ENCODE data around the gene SLC22A23. TPM values are rescaled to one million over a fixed set of nuclear protein-coding genes. Genes with fewer than 3 reads are reported as not detected.

SLC22A23 gene
- polyA plus RNA-seq, 1 donor (not counting 4 experiments of a cell fraction or from before 2014, with no cell fraction given): 4.3 TPM

DNA sequence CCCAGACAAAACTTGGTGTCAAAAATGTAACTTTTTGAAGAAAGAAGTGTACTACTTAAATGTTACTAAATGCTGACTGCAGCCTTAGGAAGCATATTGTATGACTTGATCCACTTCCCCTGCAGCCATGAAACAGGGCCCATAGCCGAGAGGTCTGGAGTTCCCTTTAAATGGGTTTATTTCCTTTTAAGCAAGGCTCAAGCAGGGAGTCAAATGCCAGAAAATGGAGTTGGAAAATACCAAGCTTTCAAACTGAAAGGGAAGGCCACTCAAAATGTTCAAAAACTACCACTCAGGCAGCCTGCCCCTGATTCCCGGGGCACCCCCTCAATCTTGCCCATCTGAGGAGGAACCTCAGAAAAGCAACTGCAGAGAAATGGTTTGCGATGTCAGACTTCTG, 43.3 kb downstream of the SLC22A23 start:
- Histone ChIP-seq H3K79me2 (ENCODE audit: control insufficient read depth, insufficient read depth, low read length) (no peaks in the 10 kb centered on the region), H2AFZ (ENCODE audit: control insufficient read depth, low read length) (no peak overlapping the region), H3K9ac (ENCODE audit: control insufficient read depth, extremely low read depth, insufficient read depth, low read length) (no peak overlapping the region), H3K4me3 (ENCODE audit: control insufficient read depth in 2 of 3, extremely low read depth in 1 of 3, insufficient read depth in 2 of 3, low read depth in 1 of 3, low read length in 3 of 3) (no peak overlapping the region), H3K4me1 (ENCODE audit: control insufficient read depth, extremely low read depth, insufficient read depth, low read length) (peaks cover 6% of the 10 kb centered on the region), H3K9me1 (ENCODE audit: control insufficient read depth, extremely low read depth, insufficient read depth, low read length) (no peaks in the 10 kb centered on the region), H3K27ac (ENCODE audit: control insufficient read depth, insufficient read depth, low read length) (no peak overlapping the region), H3K9me3 (ENCODE audit: control insufficient read depth, low read depth, low read length) (no peaks in the 10 kb centered on the region), H3K4me2 (ENCODE audit: control insufficient read depth, extremely low read depth, insufficient read depth, low read depth, low read length) (no peak overlapping the region), H3K36me3 (ENCODE audit: control insufficient read depth in 2 of 2, extremely low read depth in 1 of 2, insufficient read depth in 2 of 2, low read length in 2 of 2) (no peaks in the 10 kb centered on the region), H4K20me1 (ENCODE audit: control insufficient read depth, extremely low read depth, insufficient read depth, low read length) (no peaks in the 10 kb centered on the region), H3K27me3 (ENCODE audit: control insufficient read depth, extremely low read depth, insufficient read depth, low read length) (no peaks in the 10 kb centered on the region)
- DNase-seq (ENCODE audit: low read depth, low spot score): no peak
- no peak for TF ChIP-seq EZH2 (IDR thresholded peaks at IDR 0.05; ENCODE audit: low read length)
- TF ChIP-seq, protein P1, sequence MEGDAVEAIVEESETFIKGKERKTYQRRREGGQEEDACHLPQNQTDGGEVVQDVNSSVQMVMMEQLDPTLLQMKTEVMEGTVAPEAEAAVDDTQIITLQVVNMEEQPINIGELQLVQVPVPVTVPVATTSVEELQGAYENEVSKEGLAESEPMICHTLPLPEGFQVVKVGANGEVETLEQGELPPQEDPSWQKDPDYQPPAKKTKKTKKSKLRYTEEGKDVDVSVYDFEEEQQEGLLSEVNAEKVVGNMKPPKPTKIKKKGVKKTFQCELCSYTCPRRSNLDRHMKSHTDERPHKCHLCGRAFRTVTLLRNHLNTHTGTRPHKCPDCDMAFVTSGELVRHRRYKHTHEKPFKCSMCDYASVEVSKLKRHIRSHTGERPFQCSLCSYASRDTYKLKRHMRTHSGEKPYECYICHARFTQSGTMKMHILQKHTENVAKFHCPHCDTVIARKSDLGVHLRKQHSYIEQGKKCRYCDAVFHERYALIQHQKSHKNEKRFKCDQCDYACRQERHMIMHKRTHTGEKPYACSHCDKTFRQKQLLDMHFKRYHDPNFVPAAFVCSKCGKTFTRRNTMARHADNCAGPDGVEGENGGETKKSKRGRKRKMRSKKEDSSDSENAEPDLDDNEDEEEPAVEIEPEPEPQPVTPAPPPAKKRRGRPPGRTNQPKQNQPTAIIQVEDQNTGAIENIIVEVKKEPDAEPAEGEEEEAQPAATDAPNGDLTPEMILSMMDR (optimal IDR thresholded peaks at IDR 0.05 in 1 of 3, IDR thresholded peaks at IDR 0.05 in 1 of 3, conservative IDR thresholded peaks at IDR 0.05 in 1 of 3; ENCODE audit: extremely low read depth in 1 of 3, insufficient read depth in 2 of 3, low read length in 3 of 3): no peak
- dilution Hi-C loops (cut with MboI; ENCODE audit: extremely low pct_ligation_motif_present, low sequenced_read_pairs): loop anchor here (25.0 kb wide), 1 partner anchor 299 kb away; no protein-coding TSS in a partner anchor
- FAIRE-seq: no peak

DNA sequence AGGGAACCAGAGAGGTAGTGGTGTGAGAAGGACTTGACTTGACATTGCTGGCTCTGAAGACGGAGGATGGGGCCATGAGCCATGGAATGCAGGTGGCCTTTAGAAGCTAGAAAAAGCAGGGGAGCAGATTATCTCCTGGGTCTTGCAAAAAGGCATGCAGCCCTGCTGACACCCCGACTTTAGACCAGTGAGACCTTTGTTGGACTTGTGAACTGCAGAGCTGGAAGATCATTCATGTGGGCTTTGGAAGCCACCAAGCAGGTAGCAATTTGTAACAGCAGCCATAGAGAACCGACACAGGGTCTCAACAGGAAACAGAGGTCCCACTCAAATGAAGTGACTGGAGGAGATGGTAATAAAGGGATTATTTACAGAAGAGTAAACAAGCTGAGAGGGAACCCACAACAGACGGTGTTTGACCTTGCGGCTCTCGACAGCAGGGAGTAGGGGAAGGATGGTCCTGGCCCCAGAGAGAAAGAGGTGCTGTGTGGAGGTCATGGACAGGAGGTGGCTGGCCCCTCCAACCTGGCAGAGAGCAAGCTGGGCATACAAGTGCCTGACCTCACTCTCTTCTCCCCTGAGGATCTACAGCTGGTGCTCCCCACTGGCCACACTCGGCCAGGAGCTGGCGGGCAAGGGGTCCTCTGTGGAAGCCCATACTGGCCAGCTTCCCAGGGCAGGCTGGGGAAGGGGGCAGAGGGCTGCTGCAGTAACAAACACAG, 43.9 kb downstream of the SLC22A23 start:
- Histone ChIP-seq H3K79me2 (ENCODE audit: control insufficient read depth, insufficient read depth, low read length) (no peaks in the 10 kb centered on the region), H3K9ac (ENCODE audit: control insufficient read depth, extremely low read depth, insufficient read depth, low read length) (no peak overlapping the region), H3K4me3 (ENCODE audit: control insufficient read depth in 2 of 3, extremely low read depth in 1 of 3, insufficient read depth in 2 of 3, low read depth in 1 of 3, low read length in 3 of 3) (no peak overlapping the region), H3K27me3 (ENCODE audit: control insufficient read depth, extremely low read depth, insufficient read depth, low read length) (no peaks in the 10 kb centered on the region), H3K27ac (ENCODE audit: control insufficient read depth, insufficient read depth, low read length) (no peak overlapping the region), H4K20me1 (ENCODE audit: control insufficient read depth, extremely low read depth, insufficient read depth, low read length) (no peaks in the 10 kb centered on the region), H2AFZ (ENCODE audit: control insufficient read depth, low read length) (no peak overlapping the region), H3K9me1 (ENCODE audit: control insufficient read depth, extremely low read depth, insufficient read depth, low read length) (no peaks in the 10 kb centered on the region), H3K4me2 (ENCODE audit: control insufficient read depth, extremely low read depth, insufficient read depth, low read depth, low read length) (no peak overlapping the region), H3K4me1 (ENCODE audit: control insufficient read depth, extremely low read depth, insufficient read depth, low read length) (no peaks in the 10 kb centered on the region), H3K36me3 (ENCODE audit: control insufficient read depth in 2 of 2, extremely low read depth in 1 of 2, insufficient read depth in 2 of 2, low read length in 2 of 2) (no peaks in the 10 kb centered on the region), H3K9me3 (ENCODE audit: control insufficient read depth, low read depth, low read length) (no peaks in the 10 kb centered on the region)
- dilution Hi-C loops (cut with MboI; ENCODE audit: extremely low pct_ligation_motif_present, low sequenced_read_pairs): loop anchor here (25.0 kb wide), 1 partner anchor 299 kb away; no protein-coding TSS in a partner anchor
- TF ChIP-seq, protein P1 (optimal IDR thresholded peaks at IDR 0.05 in 1 of 3, IDR thresholded peaks at IDR 0.05 in 1 of 3, conservative IDR thresholded peaks at IDR 0.05 in 1 of 3; ENCODE audit: extremely low read depth in 1 of 3, insufficient read depth in 2 of 3, low read length in 3 of 3): no peak
- TF ChIP-seq EZH2 (IDR thresholded peaks at IDR 0.05; ENCODE audit: low read length): no peak
- no peak for DNase-seq (ENCODE audit: low read depth, low spot score)
- FAIRE-seq: no peak

Data from keratinocyte (primary cell).